Measurements from ENCODE around the gene FYCO1. TPM values are rescaled to one million over a fixed set of nuclear protein-coding genes. Genes with fewer than 3 reads are reported as not detected.
A peak's percentile ranks its signal among the peaks of the same experiment; 100 is the strongest.

FYCO1 gene
- total RNA-seq, 4 donors from 2014 or later = 35.8 to 51.2 (median 43.8) TPM

GRCh38 chr3:45946307-45946706 lies 49.3 kb downstream of the FYCO1 start:
- Histone ChIP-seq H3K9me3 (no peaks in the 10 kb centered on the region), H3K27me3 (no peaks in the 10 kb centered on the region), H3K27ac (peak overlapping the region; percentile 25 to 80 (median 56)), H3K4me3 (peak overlapping the region in 1 of 4 donors; percentile 33), H3K36me3 (peaks cover 0 to 54% (median 5%) of the 10 kb centered on the region in 3 donors), H3K4me1 (peaks cover 0 to 5% (median 0%) of the 10 kb centered on the region in 4 donors)
- DNase-seq = peak in 1 of 3 donors; percentile 63
- TF ChIP-seq POLR2A (IDR thresholded peaks at IDR 0.05) (no peak), CTCF (IDR thresholded peaks at IDR 0.05) (peak in 3 of 6 experiments; percentile 10 to 38 (median 37))

GRCh38 chr3:45944830-45945620 lies 50.6 kb downstream of the FYCO1 start:
- peak in 1 of 2 donors; percentile 23 for TF ChIP-seq POLR2A (IDR thresholded peaks at IDR 0.05)
- TF ChIP-seq CTCF (IDR thresholded peaks at IDR 0.05) = no peak
- Histone ChIP-seq H3K36me3 (peaks cover 0 to 41% (median 5%) of the 10 kb centered on the region in 3 donors), H3K4me3 (peak overlapping the region in 2 of 4 donors; percentile 30 to 33), H3K27me3 (no peaks in the 10 kb centered on the region), H3K9me3 (no peaks in the 10 kb centered on the region), H3K4me1 (peaks cover 0 to 5% (median 0%) of the 10 kb centered on the region in 4 donors), H3K27ac (peak overlapping the region; percentile 25 to 80 (median 56))
- DNase-seq = peak in 1 of 3 donors; percentile 50

GRCh38 chr3:45943207-45943846 lies 52.3 kb downstream of the FYCO1 start, which contains the start of gene CXCR6:
Gene CXCR6, plus strand, starts transcription at chr3:45943464. Its CDS starts 3,018 bp downstream, at chr3:45946482.
- H3K36me3 ChIP-seq = peaks cover 0 to 26% (median 5%) of the 10 kb centered on the region in 3 donors
- H3K4me3 ChIP-seq = peak within 1 kb of the TSS in 3 of 4 donors; percentile 4 to 33 (median 11)
- H3K27me3 ChIP-seq = no peaks in the 10 kb centered on the region
- DNase-seq = peak in 1 of 3 donors; percentile 62
- no peaks in the 10 kb centered on the region for H3K9me3 ChIP-seq
- peak in 1 of 2 donors; percentile 49 for TF ChIP-seq POLR2A (IDR thresholded peaks at IDR 0.05)
- TF ChIP-seq CTCF (IDR thresholded peaks at IDR 0.05) = no peak
- no peaks in the 10 kb centered on the region for H3K4me1 ChIP-seq
- peak within 1 kb of the TSS; percentile 32 to 66 (median 56) for H3K27ac ChIP-seq

GRCh38 chr3:45942051-45942825 lies 53.4 kb downstream of the FYCO1 start:
- H3K4me1 ChIP-seq = no peaks in the 10 kb centered on the region
- no peaks in the 10 kb centered on the region for H3K27me3 ChIP-seq
- H3K4me3 ChIP-seq = no peak overlapping the region
- no peak for TF ChIP-seq POLR2A (IDR thresholded peaks at IDR 0.05)
- no peak for TF ChIP-seq CTCF (IDR thresholded peaks at IDR 0.05)
- peaks cover 0 to 21% (median 5%) of the 10 kb centered on the region in 3 donors for H3K36me3 ChIP-seq
- H3K9me3 ChIP-seq = no peaks in the 10 kb centered on the region
- peak overlapping the region in 2 of 4 donors; percentile 32 to 66 for H3K27ac ChIP-seq
- DNase-seq = no peak

GRCh38 chr3:45940781-45941365 lies 54.8 kb downstream of the FYCO1 start:
- no peak for TF ChIP-seq POLR2A (IDR thresholded peaks at IDR 0.05)
- TF ChIP-seq CTCF (IDR thresholded peaks at IDR 0.05) = no peak
- DNase-seq = no peak
- no peak overlapping the region for H3K4me3 ChIP-seq
- no peaks in the 10 kb centered on the region for H3K27me3 ChIP-seq
- no peaks in the 10 kb centered on the region for H3K9me3 ChIP-seq
- no peak overlapping the region for H3K27ac ChIP-seq
- peaks cover 0 to 18% (median 0%) of the 10 kb centered on the region in 3 donors for H3K36me3 ChIP-seq
- H3K4me1 ChIP-seq = no peaks in the 10 kb centered on the region

All from Peyer's patch (tissue), 4 donors.